LNCaP clone FGC (cell line): ENCODE data around the gene RARS2.

Experiments used
- DNase-seq: peaks from one replicate; pipeline ENCODE4 v3.0.0-alpha.2; 2011; ENCODE audit warnings: low read depth
- H3K4me3 ChIP-seq: 2 replicates; pipeline ENCODE4 v1.5.1; 2011; ENCODE audit warnings: mild to moderate bottlenecking, low read depth, low read length, control low read depth
- CTCF ChIP-seq: IDR thresholded peaks from 2 replicates; pipeline ENCODE4 v1.5.1; 2012; ENCODE audit warnings: mild to moderate bottlenecking; ENCODE audit not compliant: control insufficient read depth, insufficient read depth; ENCODE audit errors: extremely low read depth

Gene RARS2

DNA sequence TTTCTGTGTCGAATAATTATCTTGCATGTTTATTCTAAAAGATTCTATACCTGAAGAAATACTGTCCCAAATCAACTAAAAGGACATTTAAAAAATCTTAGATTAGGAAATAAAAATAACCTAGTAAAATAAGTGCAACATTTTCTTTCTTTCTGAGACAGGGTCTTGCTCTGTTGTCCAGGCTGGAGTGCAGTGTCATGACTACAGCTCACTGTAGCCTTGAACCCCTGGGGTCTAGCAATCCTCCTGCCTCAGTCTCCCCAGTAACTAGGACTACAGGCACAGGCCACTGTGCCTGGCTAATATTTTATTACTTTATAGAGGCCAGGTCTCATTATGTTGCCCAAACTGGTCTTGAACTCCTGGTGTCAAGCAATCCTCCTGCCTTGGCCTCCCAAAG is 48.7 kb downstream of the RARS2 start:
- no peak for DNase-seq
- no peak overlapping the region for H3K4me3 ChIP-seq
- no peak for TF ChIP-seq CTCF

GRCh38 chr6:87540539-87540938 is 49.2 kb downstream of the RARS2 start:
- H3K4me3 ChIP-seq = no peak overlapping the region
- no peak for DNase-seq
- TF ChIP-seq CTCF = no peak

DNA sequence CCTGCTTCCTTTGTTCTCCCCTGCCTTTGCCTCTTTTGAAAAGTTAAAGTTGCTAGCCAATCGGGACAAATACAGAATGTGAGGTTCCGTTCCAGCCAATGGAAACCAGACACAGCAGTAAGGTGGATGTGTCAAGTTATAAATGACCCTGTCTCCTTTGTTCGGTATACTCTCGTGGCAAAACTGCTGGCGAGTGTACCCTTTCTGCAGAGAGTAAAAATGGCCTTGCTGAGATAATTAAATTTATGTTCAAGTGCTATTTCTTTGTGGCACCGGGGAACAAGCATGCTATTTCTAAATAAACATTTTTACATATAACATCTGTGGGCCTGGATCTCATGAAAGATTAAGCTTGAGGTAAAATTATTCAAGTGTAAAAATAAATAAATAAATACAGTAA is 50.2 kb downstream of the RARS2 start:
- no peak overlapping the region for H3K4me3 ChIP-seq
- no peak for TF ChIP-seq CTCF
- DNase-seq = no peak

DNA sequence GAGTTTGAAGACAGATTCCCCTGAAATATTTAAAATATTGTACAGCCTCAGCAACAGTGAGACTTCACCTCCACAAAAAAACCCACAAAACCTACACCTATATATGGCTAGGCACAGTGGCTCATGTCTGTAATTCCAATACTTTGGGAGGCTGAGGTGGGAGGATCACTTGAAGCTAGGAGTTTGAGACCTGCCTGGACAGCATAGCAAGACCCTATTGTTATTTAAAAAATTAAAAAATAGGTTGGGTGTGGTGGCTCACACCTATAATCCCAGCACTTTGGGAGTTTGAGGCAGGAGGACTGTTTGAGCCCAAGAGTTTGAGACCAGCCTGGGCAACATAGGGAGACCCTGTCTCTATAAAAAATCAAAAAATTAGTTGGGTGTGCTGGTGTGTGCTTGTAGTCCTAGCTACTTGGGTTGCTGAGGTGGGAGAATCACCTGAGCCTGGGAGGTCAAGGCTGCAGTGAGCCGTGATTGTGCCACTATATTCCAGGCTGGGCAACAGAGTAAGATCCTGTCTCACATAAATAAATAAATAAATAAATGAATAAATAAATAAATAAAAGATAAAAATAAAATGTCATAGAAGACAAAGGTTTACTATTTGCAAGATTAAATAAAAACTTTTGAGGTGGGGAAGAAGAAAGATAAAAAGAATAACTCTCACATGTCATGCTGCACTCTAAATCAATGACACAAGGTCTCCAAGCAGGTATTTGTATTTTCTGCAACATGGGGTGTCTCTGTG is 51.1 kb downstream of the RARS2 start:
- no peak overlapping the region for H3K4me3 ChIP-seq
- no peak for TF ChIP-seq CTCF
- no peak for DNase-seq

DNA sequence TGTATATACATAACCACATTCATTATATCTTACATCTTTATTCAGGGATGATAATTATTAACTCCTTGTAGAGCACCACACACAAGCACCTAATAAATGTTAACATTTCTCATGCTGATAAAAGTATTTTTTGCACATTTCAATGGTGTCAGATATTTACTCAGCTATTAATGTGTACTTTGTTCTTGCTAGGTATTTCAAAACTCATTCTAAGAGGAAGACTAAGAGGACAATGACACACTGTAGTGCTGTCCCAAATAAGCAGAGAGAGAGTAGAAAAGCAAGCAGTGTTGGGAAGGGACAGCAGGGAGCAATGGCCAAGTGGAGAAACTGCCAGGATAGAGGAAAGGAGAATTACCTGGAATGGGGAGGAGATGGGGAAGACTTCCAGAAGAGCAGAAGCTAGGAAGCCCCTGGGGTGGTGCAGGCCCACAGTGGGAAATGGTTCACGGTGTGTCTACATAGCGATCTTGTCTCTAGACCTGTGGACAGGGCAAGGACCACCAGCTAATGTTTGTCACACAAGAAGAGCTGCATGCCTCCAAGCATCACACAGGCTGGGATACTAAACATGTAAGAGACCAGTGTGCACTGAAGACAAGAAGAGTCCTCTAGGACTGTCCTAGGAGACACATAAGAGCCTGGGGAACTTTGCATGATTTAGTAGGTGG is 55.3 kb downstream of the RARS2 start:
- TF ChIP-seq CTCF = no peak
- DNase-seq = no peak
- no peak overlapping the region for H3K4me3 ChIP-seq

- no peak for TF ChIP-seq CTCF
- no peak for DNase-seq
Observed at GRCh38 chr6:87529221-87529620, 60.6 kb downstream of the RARS2 start.

More at GRCh38 chr6:87529221-87529620, 60.6 kb downstream of the RARS2 start:
- no peak overlapping the region for H3K4me3 ChIP-seq
